HEK293 (cell line): ENCODE data around the gene MCUR1.

Experiments
- ATF2 ChIP-seq: fragments of 450-650 bp; formaldehyde crosslinking; IDR thresholded peaks from 2 replicates; pipeline ENCODE4 v1.5.1; 2016; ENCODE audit warnings: missing biosample characterization, missing genetic modification characterization, low read depth
- BCL6B ChIP-seq: fragments of 450-650 bp; formaldehyde crosslinking; IDR thresholded peaks from 2 replicates; pipeline ENCODE4 v1.5.1; 2017; ENCODE audit warnings: missing biosample characterization, missing genetic modification characterization
- GFI1B ChIP-seq: fragments of 450-650 bp; formaldehyde crosslinking; IDR thresholded peaks from 2 replicates; pipeline ENCODE4 v1.5.1; 2016; ENCODE audit warnings: missing biosample characterization, missing genetic modification characterization
- HIC1 ChIP-seq: fragments of 450-650 bp; formaldehyde crosslinking; IDR thresholded peaks from 2 replicates; pipeline ENCODE4 v1.5.1; 2016; ENCODE audit warnings: missing biosample characterization, missing genetic modification characterization
- MEIS1 ChIP-seq: sonication (generic); formaldehyde crosslinking; IDR thresholded peaks from 2 replicates; pipeline ENCODE4 v1.8.1; 2022; ENCODE audit warnings: missing genetic modification reagents, mild to moderate bottlenecking, borderline replicate concordance
- PRDM10 ChIP-seq: fragments of 450-650 bp; formaldehyde crosslinking; IDR thresholded peaks from 2 replicates; pipeline ENCODE4 v1.5.1; 2016; ENCODE audit warnings: missing biosample characterization, missing genetic modification characterization
- SCRT2 ChIP-seq: fragments of 450-650 bp; formaldehyde crosslinking; IDR thresholded peaks from 2 replicates; pipeline ENCODE4 v1.5.1; 2016; ENCODE audit warnings: missing biosample characterization, missing genetic modification characterization
- SP3 ChIP-seq: fragments of 450-650 bp; formaldehyde crosslinking; IDR thresholded peaks from 2 replicates; pipeline ENCODE4 v1.5.1; 2016; ENCODE audit warnings: missing biosample characterization, missing genetic modification characterization
- YY1 ChIP-seq: fragments of 450-650 bp; formaldehyde crosslinking; IDR thresholded peaks from 2 replicates; pipeline ENCODE4 v1.5.1; 2018; ENCODE audit warnings: missing biosample characterization, missing genetic modification characterization
- ZBTB26 ChIP-seq: fragments of 450-650 bp; formaldehyde crosslinking; optimal IDR thresholded peaks from 2 replicates; pipeline ENCODE3; 2016; ENCODE audit warnings: missing biosample characterization, mild to moderate bottlenecking, missing genetic modification characterization
- ZBTB8A ChIP-seq: fragments of 450-650 bp; formaldehyde crosslinking; IDR thresholded peaks from 2 replicates; pipeline ENCODE4 v1.5.1; 2016; ENCODE audit warnings: missing biosample characterization, missing genetic modification characterization
- ZFHX2 ChIP-seq: fragments of 450-650 bp; formaldehyde crosslinking; conservative IDR thresholded peaks from 2 replicates; pipeline ENCODE4 v1.5.1; 2016; ENCODE audit warnings: missing biosample characterization, missing genetic modification characterization
- ZIC2 ChIP-seq: fragments of 450-650 bp; formaldehyde crosslinking; IDR thresholded peaks from 2 replicates; pipeline ENCODE4 v1.5.1; 2016; ENCODE audit warnings: missing biosample characterization, missing genetic modification characterization
- ZNF10 ChIP-seq: fragments of 450-650 bp; formaldehyde crosslinking; IDR thresholded peaks from 2 replicates; pipeline ENCODE4 v1.5.1; 2017; ENCODE audit warnings: missing biosample characterization, missing genetic modification characterization
- ZNF112 ChIP-seq: fragments of 450-650 bp; formaldehyde crosslinking; IDR thresholded peaks from 2 replicates; pipeline ENCODE4 v1.5.0; 2017; ENCODE audit warnings: missing biosample characterization, missing genetic modification characterization
- ZNF324 ChIP-seq: fragments of 450-650 bp; formaldehyde crosslinking; IDR thresholded peaks from 2 replicates; pipeline ENCODE4 v1.5.1; 2016; ENCODE audit warnings: missing biosample characterization, missing genetic modification characterization
- ZNF518A ChIP-seq: fragments of 450-650 bp; formaldehyde crosslinking; conservative IDR thresholded peaks from 2 replicates; pipeline ENCODE4 v1.5.1; 2016; ENCODE audit warnings: low read depth, missing biosample characterization, missing genetic modification characterization
- ZNF548 ChIP-seq: fragments of 450-650 bp; formaldehyde crosslinking; IDR thresholded peaks from 2 replicates; pipeline ENCODE4 v1.5.1; 2016; ENCODE audit warnings: missing biosample characterization, missing genetic modification characterization
- ZNF660 ChIP-seq: fragments of 450-650 bp; IDR thresholded peaks from 2 replicates; pipeline ENCODE4 v1.5.1; 2018; ENCODE audit warnings: missing biosample characterization, mild to moderate bottlenecking, missing genetic modification characterization
- ZNF701 ChIP-seq: fragments of 450-650 bp; formaldehyde crosslinking; IDR thresholded peaks from 2 replicates; pipeline ENCODE4 v1.5.1; 2016; ENCODE audit warnings: missing biosample characterization, missing genetic modification characterization
- ZSCAN18 ChIP-seq: fragments of 450-650 bp; formaldehyde crosslinking; IDR thresholded peaks from 2 replicates; pipeline ENCODE4 v1.5.1; 2016; ENCODE audit warnings: missing biosample characterization, missing genetic modification characterization

MCUR1 gene

GRCh38 chr6:13813621-13814175, 659 bp downstream of the MCUR1 start (continued):
- TF ChIP-seq ZNF518A = no peak
- peak; percentile 67 for TF ChIP-seq ZBTB26
- TF ChIP-seq ZBTB8A (tag by site-specific recombination) = peak; percentile 99
- TF ChIP-seq SCRT2 (tag by site-specific recombination) = peak; percentile 81
- TF ChIP-seq ATF2 (tag by site-specific recombination) = no peak
- TF ChIP-seq ZSCAN18 (tag by site-specific recombination) = no peak
- TF ChIP-seq MEIS1 (CRISPR knock-in tag) = 0 out of 2 replicates have a peak, but pooled peaks have one; percentile 57
- TF ChIP-seq ZNF324 (tag by site-specific recombination) = peak; percentile 53; the same call in 1 of the 2 replicates
- no peak for TF ChIP-seq ZNF112 (tag by site-specific recombination)
- TF ChIP-seq PRDM10 (tag by site-specific recombination) = peak; percentile 79
- no peak for TF ChIP-seq ZNF701 (tag by site-specific recombination)
- TF ChIP-seq BCL6B (tag by site-specific recombination) = no peak
- peak; percentile 64; the same call in 1 of the 2 replicates for TF ChIP-seq HIC1
- TF ChIP-seq GFI1B (tag by site-specific recombination) = no peak
- TF ChIP-seq SP3 (tag by site-specific recombination) = peak; percentile 84
- peak; percentile 91 for TF ChIP-seq ZFHX2 (tag by site-specific recombination)
- no peak for TF ChIP-seq ZNF660 (tag by site-specific recombination)
- no peak for TF ChIP-seq ZNF10 (tag by site-specific recombination)
- TF ChIP-seq ZNF548 (tag by site-specific recombination) = no peak
- no peak for TF ChIP-seq ZIC2 (tag by site-specific recombination)
- no peak for TF ChIP-seq YY1 (tag by site-specific recombination)
